ENCODE data around the gene KIF21A.

Gene KIF21A

GRCh38 chr12:39435531-39435930, 7.4 kb downstream of the KIF21A start:
- DNase-seq: no peak

- DNase-seq: no peak
Observed at GRCh38 chr12:39431797-39432196, 11.1 kb downstream of the KIF21A start.

GRCh38 chr12:39431002-39431796, 11.7 kb downstream of the KIF21A start:
- DNase-seq: no peak

GRCh38 chr12:39429809-39430208, 13.1 kb downstream of the KIF21A start:
- DNase-seq: no peak

- DNase-seq: no peak
Observed at GRCh38 chr12:39427360-39427808, 15.5 kb downstream of the KIF21A start.

GRCh38 chr12:39426636-39427240, 16.2 kb downstream of the KIF21A start:
- DNase-seq: no peak

- no peak for DNase-seq
Observed at GRCh38 chr12:39420043-39420442, 22.9 kb downstream of the KIF21A start.

GRCh38 chr12:39419471-39419870, 23.4 kb downstream of the KIF21A start:
- DNase-seq: no peak

GRCh38 chr12:39417916-39418315, 25.0 kb downstream of the KIF21A start:
- no peak for DNase-seq

GRCh38 chr12:39413836-39414771, 28.8 kb downstream of the KIF21A start:
- no peak for DNase-seq

GRCh38 chr12:39412210-39412609, 30.7 kb downstream of the KIF21A start:
- no peak for DNase-seq

- DNase-seq: no peak
Observed at GRCh38 chr12:39406262-39406661, 36.7 kb downstream of the KIF21A start.

GRCh38 chr12:39405580-39405979, 37.3 kb downstream of the KIF21A start:
- DNase-seq: no peak

- DNase-seq: no peak
Observed at GRCh38 chr12:39404000-39404399, 38.9 kb downstream of the KIF21A start.

GRCh38 chr12:39403376-39403775, 39.5 kb downstream of the KIF21A start:
- DNase-seq: no peak

GRCh38 chr12:39402922-39403321, 40.0 kb downstream of the KIF21A start:
- no peak for DNase-seq

GRCh38 chr12:39401459-39401858, 41.5 kb downstream of the KIF21A start:
- DNase-seq: no peak

GRCh38 chr12:39395866-39396265, 47.1 kb downstream of the KIF21A start:
- DNase-seq: no peak

GRCh38 chr12:39393890-39394289, 49.0 kb downstream of the KIF21A start:
- DNase-seq: no peak

GRCh38 chr12:39393179-39393578, 49.7 kb downstream of the KIF21A start:
- no peak for DNase-seq

- DNase-seq: no peak
Observed at GRCh38 chr12:39392154-39392925, 50.6 kb downstream of the KIF21A start.

GRCh38 chr12:39390752-39391151, 52.2 kb downstream of the KIF21A start:
- DNase-seq: no peak

Data from stimulated activated CD4-positive, alpha-beta T cell treated with anti-CD3 and anti-CD28 coated beads, Interleukin-4, amount 100 ng/mL, for 4 hours (primary cell).